ENCODE data around the gene ADCK2. TPM values are rescaled to one million over a fixed set of nuclear protein-coding genes. Genes with fewer than 3 reads are reported as not detected.

Gene ADCK2, protein sequence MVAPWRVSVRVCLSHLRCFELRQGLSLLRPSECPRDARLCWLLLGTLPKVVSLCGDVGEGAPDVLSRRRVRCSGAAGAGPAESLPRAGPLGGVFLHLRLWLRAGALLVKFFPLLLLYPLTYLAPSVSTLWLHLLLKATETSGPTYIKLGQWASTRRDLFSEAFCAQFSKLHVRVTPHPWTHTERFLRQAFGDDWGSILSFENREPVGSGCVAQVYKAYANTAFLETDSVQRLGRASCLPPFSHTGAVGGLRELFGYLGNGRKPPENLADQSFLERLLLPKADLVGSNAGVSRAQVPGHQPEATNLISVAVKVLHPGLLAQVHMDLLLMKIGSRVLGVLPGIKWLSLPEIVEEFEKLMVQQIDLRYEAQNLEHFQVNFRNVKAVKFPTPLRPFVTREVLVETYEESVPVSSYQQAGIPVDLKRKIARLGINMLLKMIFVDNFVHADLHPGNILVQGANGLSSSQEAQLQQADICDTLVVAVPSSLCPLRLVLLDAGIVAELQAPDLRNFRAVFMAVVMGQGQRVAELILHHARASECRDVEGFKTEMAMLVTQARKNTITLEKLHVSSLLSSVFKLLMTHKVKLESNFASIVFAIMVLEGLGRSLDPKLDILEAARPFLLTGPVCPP
- 20.2 and 26.7 TPM in 2 replicates for total RNA-seq

DNA sequence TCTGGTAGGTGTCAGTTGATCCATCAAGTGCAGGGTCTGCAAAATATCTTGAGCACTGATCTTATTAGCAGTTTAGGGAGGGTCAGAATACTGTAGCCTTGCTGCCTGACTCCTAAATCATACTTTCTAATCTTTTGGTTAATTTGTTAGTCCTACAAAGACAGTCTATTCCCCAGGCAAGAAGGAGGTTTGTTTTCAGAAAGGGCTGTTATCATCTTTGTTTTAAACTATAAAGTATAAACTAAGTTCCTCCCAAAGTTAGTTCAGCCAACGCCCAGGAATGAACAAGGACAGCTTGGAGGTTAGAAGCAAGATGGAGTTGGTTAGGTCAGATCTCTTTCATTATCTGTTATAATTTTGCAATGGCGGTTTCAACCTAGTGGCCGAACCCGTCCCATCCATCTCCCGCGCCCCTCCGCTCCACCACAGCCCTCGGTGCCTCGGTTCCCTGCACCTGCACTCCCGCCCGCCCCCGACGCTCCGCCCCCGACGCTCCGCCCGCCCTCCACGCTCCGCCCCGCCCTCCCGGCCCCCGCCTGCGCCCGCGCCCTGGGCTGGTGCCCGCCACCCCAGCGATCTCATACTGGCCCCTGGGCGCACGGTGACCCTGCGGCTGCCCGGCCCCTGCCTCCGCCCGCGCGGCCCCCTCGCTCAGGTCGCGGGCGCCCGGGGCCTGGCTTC is at the start of gene ADCK2:
Gene ADCK2, plus strand, starts transcription at position 564 of the 681 bp plus-strand sequence. CDS start 386 bp downstream, outside the sequence.

DNA sequence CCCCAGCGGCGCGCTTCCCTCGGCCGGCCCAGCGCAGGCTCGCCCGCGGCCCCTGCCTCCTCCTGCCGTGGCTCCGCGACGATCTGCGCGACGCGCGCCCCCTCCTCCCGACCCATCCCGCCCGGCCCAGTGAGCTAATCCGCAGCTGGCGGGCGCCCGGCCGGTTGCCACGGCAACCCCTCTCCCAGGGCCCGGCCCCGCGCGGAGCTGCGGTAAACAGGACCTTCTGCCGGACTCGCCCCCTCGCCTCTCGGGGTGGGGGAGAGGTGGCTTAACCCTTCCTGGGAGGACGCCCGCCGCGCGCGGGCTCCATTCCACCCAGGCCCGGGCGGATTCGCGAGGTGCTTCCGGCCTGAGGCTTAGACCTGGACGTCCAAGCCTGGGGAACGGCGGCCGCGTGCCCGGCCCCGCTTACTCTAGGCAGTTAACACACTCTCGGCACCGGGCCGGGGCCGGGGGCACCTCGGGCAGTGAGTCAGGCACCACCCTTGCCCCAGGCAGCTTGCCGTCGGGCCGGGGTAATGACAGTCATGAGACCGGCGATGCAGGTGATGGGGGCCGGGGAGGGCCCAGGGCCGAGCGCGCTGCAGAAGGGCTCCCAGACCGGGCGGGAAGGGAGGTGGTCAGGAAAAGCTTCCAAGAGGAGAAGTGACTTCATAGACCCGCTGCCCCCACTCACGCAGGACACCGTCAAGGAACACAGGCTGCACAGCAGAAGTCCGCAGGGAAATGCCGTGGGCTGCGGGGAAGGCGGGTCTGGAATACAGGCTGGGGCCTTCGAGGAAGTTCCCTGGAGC is 31.8 kb upstream of the ADCK2 start, which contains the start of gene DENND2A:
Gene DENND2A, minus strand, starts transcription at position 87 of the 797 bp plus-strand sequence. CDS start 38,416 bp downstream, outside the sequence.

DNA sequence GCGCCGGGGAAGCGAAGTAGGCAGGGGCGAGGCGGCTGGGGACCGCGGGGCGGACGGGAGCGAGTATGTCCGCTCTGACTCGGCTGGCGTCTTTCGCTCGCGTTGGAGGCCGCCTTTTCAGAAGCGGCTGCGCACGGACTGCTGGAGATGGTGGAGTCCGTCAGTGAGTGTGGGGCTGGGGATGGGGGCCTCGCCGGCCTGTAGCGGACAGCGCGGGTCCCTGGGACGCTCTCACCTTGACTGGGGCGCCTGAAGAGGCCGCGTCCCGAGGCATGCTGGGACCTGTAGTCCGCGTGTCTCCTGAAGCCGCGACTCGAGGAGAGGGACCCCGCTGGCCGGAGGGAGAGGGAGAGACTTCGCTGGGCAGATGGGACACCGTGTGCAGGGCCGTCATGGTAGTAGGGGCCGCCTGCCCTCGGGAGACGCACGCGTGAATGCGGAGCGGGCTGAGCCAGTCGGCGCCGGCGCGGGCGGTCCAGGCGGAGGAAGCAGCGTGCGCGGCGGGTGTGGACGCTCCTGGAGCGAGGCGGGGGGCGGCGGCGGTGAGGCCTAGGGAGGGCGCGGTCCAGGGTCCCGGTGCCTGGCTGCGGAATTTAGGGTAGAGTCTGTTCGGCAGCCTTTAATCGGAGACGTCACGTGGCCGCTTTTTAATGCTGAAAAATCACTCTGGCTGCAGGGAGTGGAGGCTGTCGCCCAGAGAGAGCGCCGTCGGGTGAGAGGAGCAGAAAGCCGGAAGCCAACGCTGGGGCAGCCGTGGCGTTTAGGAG is 24.1 kb downstream of the ADCK2 start, which contains the start of gene NDUFB2:
Gene NDUFB2, plus strand, starts transcription at position 29 of the 767 bp plus-strand sequence. Its CDS starts 37 bp downstream, at position 66.

Small RNA genes within 50 kb of the gene (small RNA-seq; reads per million reads assigned to genes)
- not detected for gene RN7SL771P

Other genes starting within 250 kb of the ADCK2 start
- gene MKRN1, start 193.4 kb upstream of the ADCK2 start, total RNA-seq = 46.5 and 48.8 TPM in 2 replicates
- not detected in 2 replicates for gene DENND2A, start 32.1 kb upstream of the ADCK2 start, total RNA-seq
- gene NDUFB2, start 23.8 kb downstream of the ADCK2 start, total RNA-seq = 145 and 159 TPM in 2 replicates

All from thoracic aorta endothelial cell (primary cell).